HG02588 (cell line): ENCODE data around the gene DDX31.

Source experiments
- ATAC-seq: cut with Tn5 transposase; IDR thresholded peaks from one replicate; pipeline ENCODE4 v1.9.1; 2021; ENCODE audit warnings: mild to moderate bottlenecking, moderate library complexity; ENCODE audit not compliant: unreplicated experiment

Gene DDX31

DNA sequence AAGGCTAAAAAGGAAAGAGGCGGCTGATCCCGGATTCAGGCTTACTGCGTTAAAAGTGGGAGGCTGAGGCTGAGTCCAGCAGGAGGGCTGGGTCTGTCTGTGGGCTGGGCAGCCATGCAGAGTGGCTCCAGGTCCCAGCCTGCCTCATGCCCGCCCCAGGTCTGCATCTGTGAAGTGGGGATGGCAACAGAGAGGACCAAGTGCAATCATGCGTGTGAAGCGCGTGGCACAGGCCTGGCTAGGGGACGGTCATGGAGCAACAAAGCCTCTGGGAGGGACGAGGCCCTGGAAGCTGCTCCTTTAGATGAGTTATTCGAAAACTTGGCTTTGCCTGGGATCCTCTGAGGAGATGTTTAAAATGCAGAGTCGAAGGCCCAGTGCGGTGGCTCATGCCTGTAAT is 117.7 kb downstream of the DDX31 start:
- ATAC-seq: no peak

DNA sequence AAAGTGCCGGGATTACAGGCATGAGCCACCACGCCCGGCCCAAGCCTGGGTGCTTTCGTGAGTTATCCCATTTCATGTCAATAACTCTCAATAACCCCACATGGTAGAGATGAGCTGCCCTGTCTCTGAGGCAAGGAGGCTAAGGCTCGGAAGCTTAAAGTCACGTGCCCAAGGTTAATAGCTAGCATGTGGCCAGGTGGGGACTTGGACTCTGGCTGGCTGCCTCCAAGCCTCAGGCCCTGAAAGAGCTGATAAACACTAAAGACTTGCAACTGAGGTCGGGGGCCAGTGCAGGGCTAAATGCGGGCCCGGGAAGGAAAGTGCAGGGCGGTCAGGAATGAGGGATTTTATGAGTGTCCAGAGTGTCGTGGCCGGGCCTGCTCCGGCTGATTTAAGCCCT is 118.2 kb downstream of the DDX31 start:
- ATAC-seq: no peak

DNA sequence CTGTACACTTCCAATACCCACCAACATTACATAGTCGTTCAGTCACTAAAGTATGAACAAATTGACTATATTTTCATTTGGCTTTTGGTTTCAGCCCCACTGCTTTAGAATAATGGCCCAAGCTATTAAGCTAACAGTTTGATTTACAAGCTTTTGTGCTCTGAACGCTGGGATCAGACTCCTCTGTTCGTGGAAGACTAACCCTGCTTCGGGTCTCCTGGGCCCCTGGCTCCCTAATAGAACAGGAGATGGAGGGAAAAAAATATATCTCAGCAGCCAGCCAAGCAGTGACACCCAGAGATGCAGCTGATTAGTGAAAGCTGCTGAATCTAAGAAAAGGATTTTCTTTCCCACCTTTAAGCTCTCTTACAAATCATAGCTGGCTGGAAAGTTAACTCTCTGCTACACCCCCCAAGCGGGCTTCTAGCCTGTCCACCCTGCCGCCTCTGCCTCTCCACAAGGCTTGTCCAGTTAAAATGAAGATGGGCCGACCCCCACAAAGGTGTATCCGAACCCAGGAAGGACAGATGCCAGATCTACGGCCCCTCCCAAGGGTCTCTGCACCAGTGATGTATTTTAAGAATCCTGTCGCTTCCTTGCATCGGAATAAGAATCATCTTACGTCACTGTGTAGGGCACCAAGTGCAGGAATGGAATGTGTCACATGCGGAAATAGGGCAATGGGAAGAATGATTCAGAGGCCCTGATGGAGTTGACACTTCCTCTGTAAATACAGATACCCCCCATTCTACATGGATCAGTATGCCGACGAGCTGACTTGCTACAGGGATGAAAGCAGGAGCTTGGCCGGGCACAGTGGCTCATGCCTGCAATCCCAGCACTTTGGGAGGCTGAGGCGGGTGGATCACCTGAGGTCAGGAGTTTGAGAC is 120.8 kb downstream of the DDX31 start:
- no peak for ATAC-seq

DNA sequence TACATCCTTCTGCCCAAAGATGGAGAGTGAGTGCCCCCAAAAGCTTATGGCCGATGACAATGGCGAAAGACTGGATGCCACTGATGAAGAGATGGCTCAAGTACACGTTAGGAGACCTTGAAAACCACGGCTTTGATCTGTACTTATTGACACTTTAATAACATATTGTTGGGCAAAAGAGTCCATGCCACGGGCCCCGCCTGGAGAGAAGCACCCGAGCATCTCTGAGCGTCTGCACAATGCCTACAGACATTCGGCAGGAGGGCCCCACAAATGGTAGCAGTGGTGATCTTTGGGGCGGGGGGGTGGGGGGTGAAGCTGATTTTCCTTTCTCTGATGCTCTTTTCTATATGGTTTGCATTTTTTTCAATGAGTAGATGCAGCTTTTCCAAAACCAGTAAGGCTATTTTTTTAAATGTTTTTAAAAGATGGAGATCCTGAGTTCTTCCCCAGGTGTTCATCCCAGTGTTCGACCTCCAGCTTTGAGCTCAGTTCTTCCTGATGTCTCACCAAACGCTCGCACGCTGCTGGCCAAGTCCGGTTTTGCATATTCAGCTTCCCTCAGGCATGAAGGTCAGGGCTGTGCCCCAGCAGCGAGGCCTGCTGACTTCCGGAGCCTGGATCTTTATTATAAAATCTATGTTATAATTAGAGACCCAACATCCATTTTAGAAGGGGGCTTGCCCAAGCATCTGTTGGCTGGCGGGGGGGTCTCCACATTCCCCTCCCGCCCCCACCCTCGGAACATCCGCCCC is 121.6 kb downstream of the DDX31 start:
- no peak for ATAC-seq

DNA sequence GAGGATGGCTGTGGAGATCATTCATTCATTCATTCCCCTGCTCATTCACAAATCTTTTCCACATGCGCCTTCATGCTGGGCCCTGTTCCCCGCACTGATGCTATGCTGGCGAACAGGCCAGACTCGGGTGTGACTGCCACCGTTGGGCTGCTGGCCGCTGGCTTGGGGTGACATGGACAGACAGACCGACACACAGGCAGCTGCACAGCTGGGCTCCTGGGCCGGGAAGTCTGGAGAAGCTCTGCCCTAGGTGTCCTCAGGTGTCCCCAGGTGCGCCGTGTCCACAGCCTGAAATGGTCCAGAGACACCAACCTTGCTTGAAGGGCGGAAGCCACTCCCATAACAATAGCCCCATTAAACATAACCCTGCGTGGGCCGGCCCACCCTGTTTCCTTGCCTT is 122.3 kb downstream of the DDX31 start:
- ATAC-seq: no peak

DNA sequence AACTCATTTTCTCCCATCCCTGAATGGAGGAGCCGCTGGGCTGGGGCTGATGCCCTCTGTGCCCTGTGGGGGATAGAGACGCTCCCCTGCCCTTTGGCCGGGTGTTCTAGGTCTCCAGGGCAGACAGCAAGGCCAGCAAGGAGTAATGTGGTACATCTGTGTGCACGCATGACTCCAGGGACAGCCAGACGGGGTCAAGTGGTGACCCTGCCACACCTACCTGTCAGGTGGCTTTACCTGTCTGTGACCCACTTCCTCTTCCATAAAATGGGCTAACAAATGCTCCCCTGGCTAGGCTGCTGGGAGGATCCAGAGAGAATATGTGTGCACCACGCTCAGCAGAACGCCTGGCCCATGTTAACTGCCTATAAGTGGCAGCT is 122.7 kb downstream of the DDX31 start:
- ATAC-seq: no peak

DNA sequence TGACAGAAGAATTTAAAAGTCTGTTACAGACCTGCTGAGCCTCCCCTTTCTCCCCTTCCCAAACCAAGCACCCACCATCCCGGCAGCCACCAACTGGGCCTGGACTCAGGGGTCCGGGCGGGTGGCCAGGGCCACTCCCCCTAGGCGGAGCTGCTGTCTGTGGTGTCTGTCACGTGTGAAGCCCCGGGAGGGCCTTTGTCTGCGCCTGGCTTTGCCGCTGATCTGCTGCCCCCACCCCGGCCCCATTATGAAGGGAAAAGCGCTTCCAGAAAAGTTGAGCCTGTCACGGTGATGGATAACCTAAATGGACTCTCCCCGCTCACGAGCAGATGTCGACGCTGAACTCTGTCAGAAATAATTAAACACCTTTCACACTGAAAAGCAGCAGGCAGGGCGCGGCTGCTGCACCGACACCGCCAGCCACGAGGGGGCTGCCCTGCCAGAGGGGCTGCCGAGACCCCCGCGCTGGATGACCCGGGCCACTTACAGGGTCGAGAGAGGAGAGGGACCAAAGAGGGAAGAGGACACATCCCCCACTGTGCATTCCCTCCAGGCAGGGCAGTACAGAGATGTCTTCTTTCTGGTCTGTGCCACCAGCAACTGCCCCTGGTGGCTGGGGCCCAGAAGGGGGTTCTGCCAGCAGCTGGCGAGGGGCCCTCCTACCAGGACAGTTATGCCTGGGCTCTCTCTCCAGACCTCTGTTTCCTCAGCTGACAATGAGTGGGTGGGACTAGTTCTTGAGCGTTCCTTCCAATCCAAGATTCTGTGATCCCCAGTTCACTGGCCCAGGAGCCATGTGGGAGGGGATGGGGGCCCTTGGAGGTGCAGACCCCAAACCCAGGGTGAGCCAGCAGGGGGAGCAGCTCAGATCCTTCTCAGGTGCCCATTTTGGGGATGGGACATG is 123.4 kb downstream of the DDX31 start:
- ATAC-seq: no peak

DNA sequence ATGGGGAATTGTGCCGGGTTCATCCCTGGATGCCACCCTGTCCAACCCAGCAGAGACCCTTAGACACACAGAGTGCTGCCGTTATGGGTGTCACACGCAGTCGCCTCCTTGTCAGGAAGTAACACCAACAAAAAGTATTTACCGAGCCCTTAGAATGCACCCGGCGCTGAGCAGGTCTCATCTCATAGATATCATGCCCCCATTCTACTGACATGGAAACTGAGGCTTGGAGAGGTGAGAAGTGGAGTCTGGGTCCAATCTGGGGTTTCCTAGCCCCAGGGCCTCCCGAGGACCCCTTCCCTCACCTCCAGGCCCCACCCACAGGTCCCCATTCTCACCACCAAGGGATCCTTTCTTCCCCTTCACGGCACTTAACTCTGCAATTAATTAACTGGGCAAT is 124.2 kb downstream of the DDX31 start:
- ATAC-seq: no peak

DNA sequence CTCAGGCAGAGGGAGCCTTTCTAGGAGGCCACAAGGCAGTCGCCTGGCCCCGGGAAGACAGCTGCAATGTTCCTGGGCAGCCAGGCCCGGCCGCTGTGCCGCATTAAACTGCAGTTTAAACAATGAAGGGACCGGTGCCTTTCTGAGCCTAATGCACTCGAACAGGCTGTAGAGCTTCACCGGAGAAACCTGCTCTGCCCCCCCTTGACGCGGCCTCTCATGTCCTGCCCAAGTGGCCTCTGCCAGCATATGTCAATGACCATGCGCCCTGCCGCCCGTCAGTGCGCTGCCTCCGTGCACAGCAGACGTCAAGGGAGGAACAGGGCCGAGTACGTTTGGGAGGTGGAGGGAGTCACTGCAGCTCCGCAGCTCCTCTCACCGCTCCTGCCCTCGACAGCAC is 125.8 kb downstream of the DDX31 start:
- no peak for ATAC-seq

DNA sequence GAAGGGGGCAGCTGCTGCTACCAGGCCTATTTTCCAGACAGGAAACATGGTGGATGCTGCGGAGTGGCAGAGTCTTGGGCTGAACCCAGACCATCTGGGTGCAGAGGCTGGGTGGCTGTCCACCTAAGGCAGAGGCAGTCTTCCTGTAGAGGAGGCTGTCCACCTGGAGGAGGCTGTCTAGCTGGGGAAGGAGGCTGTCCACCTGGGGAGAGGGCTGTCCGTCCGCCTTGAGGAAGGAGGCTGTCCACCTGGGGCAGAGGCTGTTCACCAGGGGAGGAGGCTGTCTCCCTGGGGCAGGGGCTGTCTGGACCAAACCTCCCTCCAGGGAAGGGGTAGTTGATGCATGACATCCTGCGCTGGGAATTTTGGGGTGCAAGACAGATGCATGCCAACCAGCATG is 126.5 kb downstream of the DDX31 start:
- no peak for ATAC-seq
